Occipital lobe (tissue), 2 donors: ENCODE data around the gene OAF. TPM values are rescaled to one million over a fixed set of nuclear protein-coding genes. Genes with fewer than 3 reads are reported as not detected.
"Not testable (repeated sequence)": the region's sequence is repeated elsewhere in the genome, so short reads cannot be mapped to it uniquely, and the experiment has no call there.

ENCODE experiments used
- DNase-seq: peaks from one replicate; lab custom pipeline; 2025; lab: John Stamatoyannopoulos, UW
- total RNA-seq: library from RNA; depleted of rRNA; stranded (reverse); fragments of >200 nt; gene quantifications from one replicate; pipeline ENCODE4 v1.2.3, GENCODE V29; 2014

The OAF gene
- total RNA-seq, 1 donor from 2014 or later: 1.4 TPM

DNA sequence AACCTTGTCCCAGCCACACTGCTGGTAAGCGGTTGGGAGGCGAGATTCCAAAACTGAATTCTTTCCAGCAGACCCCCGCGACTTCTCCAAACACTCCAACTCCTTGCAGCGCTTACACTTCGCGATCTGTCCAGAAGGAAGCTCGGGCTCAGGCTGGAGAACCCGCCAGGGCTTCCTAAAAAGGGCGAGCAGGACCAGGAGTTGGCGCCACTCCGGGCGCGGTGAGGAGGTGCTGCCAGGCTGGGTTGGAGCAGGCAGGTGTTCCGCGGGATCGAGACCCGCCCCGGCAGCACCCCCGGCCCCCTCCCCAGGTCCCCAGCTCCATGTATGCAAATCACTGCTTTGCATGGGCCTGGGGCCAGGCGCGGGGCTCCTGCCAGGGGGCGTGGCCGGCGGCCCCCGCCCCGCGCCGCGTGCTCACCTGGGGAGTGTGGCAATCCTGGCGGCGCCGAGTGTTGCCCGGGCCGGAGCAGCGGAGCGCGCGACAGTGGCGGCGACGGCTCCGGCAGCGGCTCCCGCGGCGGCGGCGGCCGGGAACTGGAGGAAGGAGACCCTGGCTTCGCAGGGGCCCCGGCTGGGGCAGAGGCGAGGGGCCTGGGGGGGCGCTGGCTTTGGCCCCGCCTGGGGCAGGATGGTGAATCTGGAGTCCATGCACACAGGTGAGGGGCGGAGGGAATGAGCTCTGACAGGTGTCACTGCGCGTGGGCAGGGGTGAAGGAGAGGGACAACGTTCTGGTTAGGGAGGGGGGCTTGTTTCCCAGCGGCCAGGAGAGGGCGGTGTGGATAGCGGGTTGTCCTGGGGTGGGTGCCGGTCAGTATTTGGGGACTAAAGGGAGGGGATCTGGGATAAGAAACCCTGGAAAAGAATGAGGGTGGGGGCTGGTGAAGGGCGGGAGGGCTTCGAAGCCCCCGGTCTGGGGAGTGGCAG is 29.1 kb downstream of the OAF start, which contains the start of gene POU2F3:
POU2F3 (plus strand) TSS at position 428 of the 928 bp plus-strand sequence; CDS start at position 632, 204 bp downstream.
- no peak for DNase-seq

GRCh38 chr11:120240866-120241265 is 30.0 kb downstream of the OAF start:
- DNase-seq: no peak

DNA sequence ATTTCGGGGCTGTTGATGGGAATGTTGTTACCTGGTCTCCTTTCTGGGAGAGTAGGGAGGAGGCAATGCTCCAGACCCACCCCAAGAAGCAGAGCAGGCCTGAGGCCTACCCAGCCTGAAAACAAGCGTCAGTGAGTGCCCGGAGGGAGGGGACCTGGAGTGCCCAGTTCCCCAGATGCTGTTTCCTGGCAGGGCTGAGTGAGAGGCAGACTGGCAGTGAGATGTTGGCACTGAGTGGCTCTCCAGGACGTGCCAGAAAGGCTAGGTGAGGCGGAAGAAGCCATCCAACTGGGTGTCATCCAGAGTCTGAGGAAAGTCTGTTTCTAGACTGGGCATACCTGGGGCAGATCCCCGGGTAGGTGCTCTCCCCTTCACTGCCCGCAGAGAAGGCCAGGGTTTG is 30.4 kb downstream of the OAF start:
- no peak for DNase-seq

- DNase-seq: no peak
These were observed 32.4 kb downstream of the OAF start for GRCh38 chr11:120243221-120243620.

DNA sequence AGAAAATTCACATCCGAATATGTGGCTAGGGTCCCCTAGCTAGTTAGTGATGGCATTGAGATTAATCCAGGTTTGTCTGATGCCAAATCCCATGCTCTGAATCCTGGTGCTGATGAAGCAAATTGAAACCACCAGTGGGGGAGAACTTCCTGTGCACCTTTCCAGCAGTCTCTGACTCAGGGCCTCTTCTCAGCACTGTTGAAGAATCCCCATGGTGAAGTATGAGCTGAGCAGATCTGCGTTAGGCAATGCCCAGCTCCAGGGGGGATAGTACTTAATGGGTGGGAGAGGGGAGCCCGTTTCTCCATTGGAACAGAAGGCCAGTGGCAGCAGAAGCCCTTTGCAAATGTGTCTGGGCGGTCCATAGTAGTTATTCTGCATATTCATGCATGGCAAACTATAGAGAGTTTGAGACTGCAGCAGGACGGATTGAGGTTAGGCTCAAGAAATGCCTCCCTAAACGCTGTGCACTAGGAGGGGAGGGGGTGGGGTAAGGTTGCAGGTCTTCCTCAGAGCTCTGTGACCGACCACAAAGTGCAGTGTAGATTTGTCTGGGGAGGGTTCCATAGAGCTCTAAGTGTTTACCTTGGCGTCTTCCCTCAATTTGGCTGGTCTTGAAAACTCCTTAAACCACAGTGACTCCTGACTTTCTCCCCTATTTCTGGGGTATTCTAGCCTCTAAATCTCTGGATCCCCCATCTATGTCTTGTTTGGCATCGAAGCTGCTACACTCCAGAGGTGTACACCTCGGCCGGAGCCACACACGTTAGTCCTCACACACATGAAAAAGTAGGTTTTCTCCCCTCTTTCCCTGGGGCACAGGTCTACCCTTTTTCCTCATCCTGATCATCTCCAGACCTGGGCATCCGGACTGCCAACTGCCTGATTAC is 33.9 kb downstream of the OAF start:
- no peak for DNase-seq

DNA sequence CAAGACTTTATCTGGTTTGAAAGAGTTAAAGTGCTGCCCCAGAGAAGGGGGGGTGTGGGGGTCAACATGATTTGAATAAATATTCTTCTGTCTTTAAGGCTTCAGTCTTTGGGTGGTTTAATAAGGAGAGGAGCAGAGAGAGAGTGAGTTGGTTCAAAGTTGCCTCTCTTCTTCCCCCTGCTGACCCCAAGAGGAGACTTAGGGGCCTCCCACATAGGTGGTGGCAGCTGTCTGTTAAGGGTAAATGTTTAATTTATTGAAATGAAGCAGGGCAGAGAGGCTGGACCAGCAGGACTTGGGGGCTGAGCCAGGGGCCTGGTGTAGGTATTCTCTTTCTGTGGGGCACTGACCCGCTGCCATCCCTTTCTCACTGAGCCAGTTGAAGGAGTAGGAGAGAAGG is 34.6 kb downstream of the OAF start:
- no peak for DNase-seq

DNA sequence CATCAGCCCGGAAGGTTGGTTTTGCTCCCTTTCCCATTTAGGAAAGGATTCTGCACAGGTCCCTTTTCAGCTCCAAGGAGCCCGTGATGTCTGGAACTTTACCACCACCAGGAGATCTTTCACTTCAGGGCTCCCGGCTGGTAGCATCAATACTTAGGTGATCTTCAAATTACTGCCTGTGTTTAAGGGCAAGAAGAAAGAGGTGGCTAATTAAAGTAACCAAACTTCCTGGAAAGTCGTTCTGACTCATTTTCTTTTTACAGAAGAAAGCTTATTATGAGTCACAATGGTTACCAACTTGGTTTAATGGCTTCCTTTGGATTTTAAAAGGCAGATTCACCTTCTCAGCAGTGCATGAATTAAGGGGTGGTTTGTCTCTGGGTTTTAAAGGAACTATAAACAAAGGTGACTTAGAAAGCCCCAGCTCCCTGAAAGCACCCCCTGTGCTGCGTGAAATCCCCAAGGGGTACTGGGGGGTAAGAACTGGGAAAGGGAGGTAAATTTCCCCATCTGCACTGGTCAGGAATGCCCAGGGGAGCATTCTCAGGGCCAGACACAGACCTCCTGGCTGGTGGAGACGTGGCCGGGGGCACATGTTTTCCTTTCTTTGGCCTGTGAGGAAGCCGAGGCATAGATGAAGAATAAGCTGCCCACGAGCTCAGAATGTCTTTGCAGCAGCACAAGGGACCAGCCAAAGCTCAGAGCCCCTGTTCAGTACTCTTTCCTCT is 37.9 kb downstream of the OAF start:
- no peak for DNase-seq

GRCh38 chr11:120249279-120250262 is 38.7 kb downstream of the OAF start:
- DNase-seq: no peak

DNA sequence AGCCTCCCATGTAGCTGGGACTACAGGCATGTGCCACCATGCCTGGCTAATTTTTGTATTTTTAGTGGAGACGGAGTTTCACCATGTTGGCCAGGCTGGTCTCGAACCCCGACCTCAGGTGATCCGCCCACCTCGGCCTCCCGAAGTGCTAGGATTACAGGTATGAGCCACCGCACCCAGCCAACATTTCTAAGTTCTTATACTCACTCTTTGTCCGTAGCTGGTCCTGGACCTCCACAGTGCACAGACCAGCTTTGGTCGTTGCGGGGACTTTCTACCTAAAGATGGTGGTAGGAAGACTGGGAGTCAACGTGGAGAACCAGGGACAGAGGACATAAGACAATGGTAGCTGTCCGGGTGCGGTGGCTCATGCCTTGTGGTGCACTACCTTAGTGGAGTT is 42.5 kb downstream of the OAF start:
- DNase-seq: not testable (repeated sequence)

GRCh38 chr11:120254788-120255518 is 44.1 kb downstream of the OAF start:
- no peak for DNase-seq

DNA sequence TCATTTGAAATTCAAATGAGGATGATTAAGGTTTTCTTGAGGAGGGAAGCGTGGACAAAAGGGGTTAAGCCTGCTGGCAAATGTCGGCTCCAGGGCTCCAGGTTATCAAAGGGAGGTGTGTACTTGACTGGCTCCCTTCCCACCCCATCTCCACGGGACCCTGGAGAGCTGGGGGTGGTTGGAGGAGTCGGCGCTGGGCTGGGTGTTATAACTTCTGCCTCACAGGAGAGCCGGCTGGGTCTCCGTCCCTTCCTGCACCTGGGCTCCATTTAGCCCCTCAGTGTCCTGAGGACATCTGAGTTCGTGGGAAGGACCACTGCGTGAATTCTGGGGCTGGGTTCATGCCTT is 44.7 kb downstream of the OAF start:
- no peak for DNase-seq

DNA sequence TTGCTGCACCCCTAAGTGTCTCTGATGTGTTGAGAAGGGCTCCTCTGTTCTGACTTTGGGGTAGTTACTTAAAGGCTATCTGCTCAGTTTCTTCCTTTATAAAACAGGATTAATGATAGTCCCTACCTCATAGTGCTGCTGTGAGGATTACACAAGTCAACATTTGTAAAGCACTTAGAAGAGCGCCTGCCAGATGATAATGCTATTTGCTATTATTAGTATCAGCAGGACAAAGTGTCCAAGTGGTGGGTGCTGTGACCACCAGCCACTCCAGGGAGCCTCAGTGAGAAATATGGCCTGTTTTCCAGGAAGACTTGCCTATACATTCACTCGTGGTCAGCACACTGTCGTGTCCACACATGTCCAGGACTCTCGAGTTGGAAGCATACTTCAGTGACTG is 45.3 kb downstream of the OAF start:
- no peak for DNase-seq

- no peak for DNase-seq
These were observed 45.9 kb downstream of the OAF start for GRCh38 chr11:120256779-120257178.

GRCh38 chr11:120257346-120257745 is 46.5 kb downstream of the OAF start:
- DNase-seq: no peak

DNA sequence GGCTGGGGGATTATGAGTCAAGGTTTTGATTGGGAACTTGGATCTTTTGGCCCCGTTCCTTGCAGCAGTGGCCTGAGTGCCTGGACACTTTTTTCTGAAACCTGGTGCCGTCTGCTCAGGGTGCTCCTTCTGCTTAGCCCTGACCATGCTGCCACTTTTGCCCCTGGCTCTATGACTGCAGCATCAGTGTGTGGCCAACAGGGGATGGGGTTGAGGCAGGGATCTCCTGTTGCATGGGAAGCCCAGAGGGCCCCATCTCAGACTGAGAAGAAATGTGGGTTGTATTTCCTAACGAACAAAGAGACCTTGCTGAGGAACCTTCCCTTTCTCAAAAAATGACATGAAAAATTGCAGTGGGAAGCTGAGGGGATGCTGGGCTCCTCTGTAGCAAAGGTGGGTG is 47.8 kb downstream of the OAF start:
- DNase-seq: no peak

DNA sequence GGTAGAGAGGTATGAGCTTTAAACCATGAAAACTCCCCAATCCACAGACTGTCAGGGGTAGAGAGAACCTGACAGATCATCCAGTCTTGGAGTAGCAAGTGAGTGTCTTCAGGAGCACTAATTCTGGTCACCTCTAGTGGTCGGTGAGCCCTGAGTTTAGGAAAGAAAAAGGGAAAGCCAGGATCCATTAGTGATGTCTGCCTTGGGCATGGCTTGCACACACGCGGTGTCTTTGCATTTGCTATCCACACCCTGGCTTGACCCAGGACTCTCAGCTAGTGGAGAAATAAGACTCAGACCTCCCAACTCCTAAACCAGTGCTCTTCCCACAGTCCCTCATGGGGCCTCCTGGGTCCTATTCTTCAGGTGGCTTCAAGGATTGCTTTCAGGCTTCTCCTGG is 48.4 kb downstream of the OAF start:
- DNase-seq: no peak

DNA sequence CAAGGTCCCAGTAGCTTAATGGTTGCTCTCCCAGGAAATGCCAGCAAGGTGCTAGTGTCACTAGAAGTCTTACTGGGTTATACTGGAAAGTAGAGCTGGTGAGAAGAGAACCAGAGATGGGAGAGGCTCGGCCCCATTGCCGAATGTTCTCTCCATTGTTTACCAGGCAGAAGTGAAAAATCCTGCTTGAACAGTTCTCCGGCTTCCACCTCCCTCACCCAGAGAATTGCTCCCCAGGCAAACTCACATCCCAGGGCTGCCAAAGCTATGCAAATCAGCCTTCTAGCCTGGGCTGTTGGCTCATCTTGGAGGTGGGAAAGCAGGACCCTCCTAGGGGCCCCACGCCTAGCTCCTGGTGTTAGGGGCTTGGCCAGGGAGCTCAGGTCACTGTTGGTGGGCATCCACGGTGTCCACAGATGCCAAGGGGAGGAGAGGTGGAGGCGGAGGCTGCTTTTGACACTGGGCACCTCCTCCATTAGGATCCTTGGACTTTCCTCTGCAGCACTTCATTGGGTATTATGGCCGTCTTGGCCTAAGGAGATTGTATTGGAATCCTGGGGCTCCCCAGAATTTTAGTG is 49.2 kb downstream of the OAF start:
- DNase-seq: no peak

GRCh38 chr11:120260616-120261015 is 49.8 kb downstream of the OAF start:
- DNase-seq: no peak

GRCh38 chr11:120261321-120261720 is 50.5 kb downstream of the OAF start:
- no peak for DNase-seq
